ENCODE measurements around the gene ITGAL. TPM values are rescaled to one million over a fixed set of nuclear protein-coding genes. Genes with fewer than 3 reads are reported as not detected.

Gene ITGAL
- total RNA-seq, 6 experiments from 2014 or later: not detected

DNA sequence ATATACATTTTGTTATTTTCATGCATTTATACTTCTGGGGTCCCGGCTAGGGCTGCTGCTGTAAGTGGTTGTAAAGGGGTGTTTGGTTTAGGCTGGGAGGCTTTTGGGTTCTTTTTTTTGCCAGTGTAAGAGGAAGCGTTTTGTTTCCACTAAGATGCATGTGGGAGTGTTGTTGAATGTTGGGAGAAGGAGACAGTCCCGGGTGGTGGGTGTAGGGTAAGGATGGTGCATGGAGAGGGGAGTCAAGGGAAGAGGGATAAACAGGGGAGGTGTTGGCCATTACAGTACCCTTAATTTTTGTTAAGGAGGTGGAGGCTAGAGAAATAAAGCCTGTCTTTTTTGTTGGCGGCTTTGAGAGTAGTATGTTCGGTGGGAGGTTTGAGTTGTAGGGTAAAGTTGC, 70.5 kb downstream of the ITGAL start:
- no peak overlapping the region for H3K4me3 Mint-ChIP-seq
- no peak overlapping the region for H3K27ac Mint-ChIP-seq
- peaks cover 5% of the 10 kb centered on the region for H3K27me3 Mint-ChIP-seq (ENCODE audit: insufficient read depth)
- TF ChIP-seq, protein P1, sequence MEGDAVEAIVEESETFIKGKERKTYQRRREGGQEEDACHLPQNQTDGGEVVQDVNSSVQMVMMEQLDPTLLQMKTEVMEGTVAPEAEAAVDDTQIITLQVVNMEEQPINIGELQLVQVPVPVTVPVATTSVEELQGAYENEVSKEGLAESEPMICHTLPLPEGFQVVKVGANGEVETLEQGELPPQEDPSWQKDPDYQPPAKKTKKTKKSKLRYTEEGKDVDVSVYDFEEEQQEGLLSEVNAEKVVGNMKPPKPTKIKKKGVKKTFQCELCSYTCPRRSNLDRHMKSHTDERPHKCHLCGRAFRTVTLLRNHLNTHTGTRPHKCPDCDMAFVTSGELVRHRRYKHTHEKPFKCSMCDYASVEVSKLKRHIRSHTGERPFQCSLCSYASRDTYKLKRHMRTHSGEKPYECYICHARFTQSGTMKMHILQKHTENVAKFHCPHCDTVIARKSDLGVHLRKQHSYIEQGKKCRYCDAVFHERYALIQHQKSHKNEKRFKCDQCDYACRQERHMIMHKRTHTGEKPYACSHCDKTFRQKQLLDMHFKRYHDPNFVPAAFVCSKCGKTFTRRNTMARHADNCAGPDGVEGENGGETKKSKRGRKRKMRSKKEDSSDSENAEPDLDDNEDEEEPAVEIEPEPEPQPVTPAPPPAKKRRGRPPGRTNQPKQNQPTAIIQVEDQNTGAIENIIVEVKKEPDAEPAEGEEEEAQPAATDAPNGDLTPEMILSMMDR (IDR thresholded peaks at IDR 0.05): no peak
- no peak for DNase-seq
- no peaks in the 10 kb centered on the region for H3K4me1 Mint-ChIP-seq (ENCODE audit: low read depth)
- no peaks in the 10 kb centered on the region for H3K9me3 Mint-ChIP-seq
- no peaks in the 10 kb centered on the region for H3K36me3 Mint-ChIP-seq (ENCODE audit: low read depth)

DNA sequence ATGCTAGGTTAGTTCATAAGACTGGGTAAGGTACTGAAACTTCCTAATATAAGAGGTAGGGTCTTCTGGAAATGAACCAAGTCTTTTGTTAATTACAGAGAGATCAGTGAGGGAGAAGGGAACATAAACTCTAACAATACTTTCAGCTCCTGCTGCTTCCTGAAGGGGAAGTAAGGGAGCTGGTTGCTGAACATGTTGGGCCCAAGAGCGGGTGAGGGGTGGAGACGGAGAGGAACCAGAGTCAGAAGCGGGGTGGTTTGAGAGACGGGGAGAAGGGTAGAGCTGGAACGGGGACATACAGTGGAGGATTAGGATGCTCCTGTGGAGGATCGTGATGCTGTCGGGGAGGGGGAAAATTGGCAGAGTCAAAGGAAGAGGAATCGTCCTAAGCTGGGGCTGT, 73.6 kb downstream of the ITGAL start:
- Mint-ChIP-seq H3K9me3 (no peaks in the 10 kb centered on the region), H3K27me3 (ENCODE audit: insufficient read depth) (peaks cover 5% of the 10 kb centered on the region), H3K36me3 (ENCODE audit: low read depth) (no peaks in the 10 kb centered on the region), H3K4me3 (no peak overlapping the region), H3K27ac (no peak overlapping the region), H3K4me1 (ENCODE audit: low read depth) (peaks cover 12% of the 10 kb centered on the region)
- no peak for DNase-seq
- TF ChIP-seq, protein P1 (IDR thresholded peaks at IDR 0.05): no peak

DNA sequence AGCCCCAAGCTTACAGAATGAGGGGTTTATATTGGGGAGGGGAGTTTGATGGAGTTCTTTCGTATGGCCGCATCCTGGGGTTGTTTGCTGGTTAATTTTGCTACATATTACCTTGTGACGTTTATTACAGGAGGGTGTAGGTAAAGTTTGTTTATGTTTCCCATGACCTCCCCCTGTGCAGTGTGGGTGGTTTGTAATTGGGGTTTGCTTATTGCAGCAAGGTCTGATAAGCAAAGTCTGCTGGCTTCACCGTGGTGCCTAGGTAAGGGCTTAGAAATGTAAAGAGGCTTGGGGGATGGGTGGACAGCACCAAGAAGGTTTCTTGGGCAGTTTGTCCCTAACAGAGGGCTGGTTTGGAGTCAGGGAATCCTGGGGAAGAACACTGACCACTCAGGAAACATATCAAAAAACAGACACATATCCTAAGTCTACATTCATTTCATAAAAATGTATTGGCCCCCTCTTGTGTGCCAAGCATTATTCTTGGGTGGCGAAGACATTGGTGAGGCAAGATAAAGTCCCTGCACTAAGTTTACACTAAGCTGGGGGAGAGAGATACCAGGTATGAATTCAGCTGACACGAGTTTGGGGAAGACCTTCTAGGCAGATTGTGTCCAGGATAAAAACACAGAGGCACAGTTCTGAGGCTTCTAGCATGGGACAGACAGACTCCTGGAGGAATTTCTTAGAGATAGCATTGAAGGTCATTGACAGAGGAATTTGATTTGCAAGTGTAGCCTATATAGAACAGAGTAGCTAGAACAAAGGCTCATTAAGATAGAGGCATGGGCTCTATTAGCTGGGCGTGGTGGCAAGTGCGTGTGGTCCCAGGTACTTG, 76.1 kb downstream of the ITGAL start:
- H3K4me3 Mint-ChIP-seq: no peak overlapping the region
- H3K27me3 Mint-ChIP-seq (ENCODE audit: insufficient read depth): peaks cover 5% of the 10 kb centered on the region
- DNase-seq: no peak
- no peaks in the 10 kb centered on the region for H3K9me3 Mint-ChIP-seq
- no peak overlapping the region for H3K27ac Mint-ChIP-seq
- H3K4me1 Mint-ChIP-seq (ENCODE audit: low read depth): peaks cover 12% of the 10 kb centered on the region
- H3K36me3 Mint-ChIP-seq (ENCODE audit: low read depth): no peaks in the 10 kb centered on the region
- TF ChIP-seq, protein P1 (IDR thresholded peaks at IDR 0.05): no peak

- Mint-ChIP-seq H3K4me1 (ENCODE audit: low read depth) (peaks cover 17% of the 10 kb centered on the region), H3K4me3 (no peak overlapping the region), H3K27me3 (ENCODE audit: insufficient read depth) (peaks cover 2% of the 10 kb centered on the region), H3K27ac (no peak overlapping the region), H3K36me3 (ENCODE audit: low read depth) (peaks cover 11% of the 10 kb centered on the region), H3K9me3 (no peaks in the 10 kb centered on the region)
- DNase-seq: no peak
- TF ChIP-seq, protein P1 (IDR thresholded peaks at IDR 0.05): no peak
Observed at GRCh38 chr16:30551781-30552180, 79.2 kb downstream of the ITGAL start.

- H3K9me3 Mint-ChIP-seq: no peaks in the 10 kb centered on the region
- H3K27ac Mint-ChIP-seq: no peak overlapping the region
- DNase-seq: no peak
- TF ChIP-seq, protein P1 (IDR thresholded peaks at IDR 0.05): no peak
- H3K27me3 Mint-ChIP-seq (ENCODE audit: insufficient read depth): peaks cover under 1% of the 10 kb centered on the region
- H3K4me3 Mint-ChIP-seq: no peak overlapping the region
- H3K4me1 Mint-ChIP-seq (ENCODE audit: low read depth): peaks cover 17% of the 10 kb centered on the region
- peaks cover 11% of the 10 kb centered on the region for H3K36me3 Mint-ChIP-seq (ENCODE audit: low read depth)
Observed at GRCh38 chr16:30552956-30553355, 80.4 kb downstream of the ITGAL start.
